Central memory CD8-positive, alpha-beta T cell (primary cell): ENCODE results near the gene TFF1.

Experiments used
- ATAC-seq: fragments of 150-1000 bp; cut with Tn5 transposase; replicated peaks from 2 replicates; pipeline ENCODE4 v1.10.0; 2022; ENCODE audit warnings: mild to moderate bottlenecking, moderate FRiP score, moderate number of reproducible peaks; ENCODE audit not compliant: poor library complexity, severe bottlenecking; ENCODE audit errors: extremely low read depth
- DNase-seq, 2 donors: peaks; one replicate each; pipeline ENCODE4 v3.0.0; 2021; ENCODE audit warnings: low spot score in 2 of 2
- H3K27ac Mint-ChIP-seq: one replicate; pipeline ENCODE4 v1.8.0; 2022; ENCODE audit warnings: low read depth, mild to moderate bottlenecking, moderate library complexity, mixed read lengths
- H3K27me3 Mint-ChIP-seq: one replicate; pipeline ENCODE4 v1.8.0; 2022; ENCODE audit warnings: mixed read lengths
- H3K36me3 Mint-ChIP-seq: one replicate; pipeline ENCODE4 v1.8.0; 2022; ENCODE audit warnings: mild to moderate bottlenecking, moderate library complexity, mixed read lengths; ENCODE audit not compliant: insufficient read depth
- H3K4me1 Mint-ChIP-seq: one replicate; pipeline ENCODE4 v1.8.0; 2022; ENCODE audit warnings: mixed read lengths
- H3K4me3 Mint-ChIP-seq: one replicate; pipeline ENCODE4 v1.8.0; 2022; ENCODE audit warnings: mild to moderate bottlenecking, moderate library complexity, mixed read lengths
- H3K9me3 Mint-ChIP-seq: one replicate; pipeline ENCODE4 v1.8.0; 2022; ENCODE audit warnings: mixed read lengths

Gene TFF1

GRCh38 chr21:42340187-42341050, 25.9 kb downstream of the TFF1 start:
- H3K4me1 Mint-ChIP-seq, result peaks cover 8% of the 10 kb centered on the region

GRCh38 chr21:42338729-42339715, 27.3 kb downstream of the TFF1 start:
- DNase-seq, result no peak
- H3K27ac Mint-ChIP-seq, result no peak overlapping the region
- no peak for ATAC-seq
- H3K4me3 Mint-ChIP-seq, result no peak overlapping the region
- peaks cover 8% of the 10 kb centered on the region for H3K4me1 Mint-ChIP-seq
- H3K9me3 Mint-ChIP-seq, result no peaks in the 10 kb centered on the region
- H3K36me3 Mint-ChIP-seq, result no peaks in the 10 kb centered on the region
- H3K27me3 Mint-ChIP-seq, result peaks cover 6% of the 10 kb centered on the region

More at GRCh38 chr21:42340187-42341050, 25.9 kb downstream of the TFF1 start:
- ATAC-seq (no peak), DNase-seq (no peak)
- no peaks in the 10 kb centered on the region for H3K36me3 Mint-ChIP-seq
- no peak overlapping the region for H3K27ac Mint-ChIP-seq
- H3K4me3 Mint-ChIP-seq, result no peak overlapping the region
- peaks cover 1% of the 10 kb centered on the region for H3K27me3 Mint-ChIP-seq
- H3K9me3 Mint-ChIP-seq, result no peaks in the 10 kb centered on the region

- Mint-ChIP-seq H3K4me3 (no peak overlapping the region), H3K27me3 (peaks cover 14% of the 10 kb centered on the region), H3K4me1 (peaks cover 8% of the 10 kb centered on the region), H3K36me3 (no peaks in the 10 kb centered on the region), H3K9me3 (no peaks in the 10 kb centered on the region), H3K27ac (no peak overlapping the region)
- peak; percentile 75 to 78 for DNase-seq
- ATAC-seq, result peak; percentile 95
Measured at GRCh38 chr21:42337830-42338728, 28.3 kb downstream of the TFF1 start.

- no peak for ATAC-seq
- peaks cover 8% of the 10 kb centered on the region for H3K4me1 Mint-ChIP-seq
- no peaks in the 10 kb centered on the region for H3K36me3 Mint-ChIP-seq
- no peak overlapping the region for H3K27ac Mint-ChIP-seq
- H3K27me3 Mint-ChIP-seq, result peaks cover 14% of the 10 kb centered on the region
- peaks cover 5% of the 10 kb centered on the region for H3K9me3 Mint-ChIP-seq
- DNase-seq, result no peak
- H3K4me3 Mint-ChIP-seq, result no peak overlapping the region
Measured at GRCh38 chr21:42337276-42337675, 29.1 kb downstream of the TFF1 start.

GRCh38 chr21:42336054-42336453, 30.3 kb downstream of the TFF1 start:
- no peak overlapping the region for H3K27ac Mint-ChIP-seq
- peaks cover 8% of the 10 kb centered on the region for H3K4me1 Mint-ChIP-seq
- no peak overlapping the region for H3K4me3 Mint-ChIP-seq
- no peak for ATAC-seq
- H3K36me3 Mint-ChIP-seq, result no peaks in the 10 kb centered on the region
- H3K27me3 Mint-ChIP-seq, result peaks cover 25% of the 10 kb centered on the region
- peaks cover 15% of the 10 kb centered on the region for H3K9me3 Mint-ChIP-seq
- no peak for DNase-seq

- DNase-seq (no peak), ATAC-seq (no peak)
- Mint-ChIP-seq H3K27me3 (peaks cover 31% of the 10 kb centered on the region), H3K4me1 (peaks cover 3% of the 10 kb centered on the region), H3K4me3 (no peak overlapping the region), H3K36me3 (no peaks in the 10 kb centered on the region), H3K9me3 (peaks cover 21% of the 10 kb centered on the region), H3K27ac (no peak overlapping the region)
Measured at GRCh38 chr21:42332557-42333317, 33.6 kb downstream of the TFF1 start.

GRCh38 chr21:42331660-42332059, 34.7 kb downstream of the TFF1 start:
- DNase-seq, result no peak
- no peaks in the 10 kb centered on the region for H3K4me1 Mint-ChIP-seq
- H3K9me3 Mint-ChIP-seq, result peaks cover 21% of the 10 kb centered on the region
- no peak overlapping the region for H3K27ac Mint-ChIP-seq
- H3K4me3 Mint-ChIP-seq, result no peak overlapping the region
- H3K36me3 Mint-ChIP-seq, result no peaks in the 10 kb centered on the region
- ATAC-seq, result no peak
- H3K27me3 Mint-ChIP-seq, result peaks cover 31% of the 10 kb centered on the region

GRCh38 chr21:42330380-42331371, 35.7 kb downstream of the TFF1 start:
- peaks cover 21% of the 10 kb centered on the region for H3K9me3 Mint-ChIP-seq
- no peak overlapping the region for H3K4me3 Mint-ChIP-seq
- peaks cover 36% of the 10 kb centered on the region for H3K27me3 Mint-ChIP-seq
- H3K27ac Mint-ChIP-seq, result no peak overlapping the region
- ATAC-seq (no peak), DNase-seq (no peak)
- H3K4me1 Mint-ChIP-seq, result no peaks in the 10 kb centered on the region
- no peaks in the 10 kb centered on the region for H3K36me3 Mint-ChIP-seq

GRCh38 chr21:42324896-42325295, 41.4 kb downstream of the TFF1 start:
- H3K36me3 Mint-ChIP-seq, result no peaks in the 10 kb centered on the region
- ATAC-seq (no peak), DNase-seq (no peak)
- peaks cover 57% of the 10 kb centered on the region for H3K27me3 Mint-ChIP-seq
- no peaks in the 10 kb centered on the region for H3K9me3 Mint-ChIP-seq
- no peak overlapping the region for H3K27ac Mint-ChIP-seq
- H3K4me1 Mint-ChIP-seq, result no peaks in the 10 kb centered on the region
- no peak overlapping the region for H3K4me3 Mint-ChIP-seq

GRCh38 chr21:42321845-42322244, 44.5 kb downstream of the TFF1 start:
- peaks cover 57% of the 10 kb centered on the region for H3K27me3 Mint-ChIP-seq

GRCh38 chr21:42321231-42321630, 45.1 kb downstream of the TFF1 start:
- Mint-ChIP-seq H3K4me1 (peaks cover 6% of the 10 kb centered on the region), H3K27ac (no peak overlapping the region), H3K27me3 (peaks cover 57% of the 10 kb centered on the region), H3K9me3 (no peaks in the 10 kb centered on the region), H3K36me3 (no peaks in the 10 kb centered on the region), H3K4me3 (no peak overlapping the region)
- DNase-seq, result no peak
- no peak for ATAC-seq

More at GRCh38 chr21:42321845-42322244, 44.5 kb downstream of the TFF1 start:
- H3K27ac Mint-ChIP-seq, result no peak overlapping the region
- no peaks in the 10 kb centered on the region for H3K36me3 Mint-ChIP-seq
- ATAC-seq, result no peak
- H3K4me1 Mint-ChIP-seq, result peaks cover 6% of the 10 kb centered on the region
- H3K4me3 Mint-ChIP-seq, result no peak overlapping the region
- DNase-seq, result no peak
- no peaks in the 10 kb centered on the region for H3K9me3 Mint-ChIP-seq
